NCI-H1092 treated with DMSO at 0.1 percent for 48 hours (cell line): Measurements from ENCODE around the gene GALNS.
"Not testable (repeated sequence)": the region's sequence is repeated elsewhere in the genome, so short reads cannot be mapped to it uniquely, and the experiment has no call there.

Experiments
- DNase-seq: peaks from one replicate; lab custom pipeline; 2025; lab: John Stamatoyannopoulos, UW

GALNS gene

DNA sequence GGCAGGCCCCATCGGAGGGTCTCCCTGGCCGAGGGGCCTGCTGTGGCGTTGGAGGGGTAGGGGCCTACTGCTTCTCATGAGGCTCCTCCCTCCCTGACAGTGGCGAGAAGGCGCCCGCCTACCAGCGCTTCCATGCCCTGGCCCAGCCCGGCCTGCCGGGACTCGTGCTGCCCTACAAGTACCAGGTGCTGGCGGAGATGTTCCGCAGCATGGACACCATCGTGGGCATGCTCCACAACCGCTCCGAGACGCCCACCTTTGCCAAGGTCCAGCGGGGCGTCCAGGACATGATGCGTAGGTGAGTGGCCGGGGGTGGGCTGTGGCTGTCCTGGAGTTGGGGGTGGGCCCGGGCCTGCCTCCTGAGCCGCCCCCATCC, 51.4 kb downstream of the GALNS start:
- no peak for DNase-seq

DNA sequence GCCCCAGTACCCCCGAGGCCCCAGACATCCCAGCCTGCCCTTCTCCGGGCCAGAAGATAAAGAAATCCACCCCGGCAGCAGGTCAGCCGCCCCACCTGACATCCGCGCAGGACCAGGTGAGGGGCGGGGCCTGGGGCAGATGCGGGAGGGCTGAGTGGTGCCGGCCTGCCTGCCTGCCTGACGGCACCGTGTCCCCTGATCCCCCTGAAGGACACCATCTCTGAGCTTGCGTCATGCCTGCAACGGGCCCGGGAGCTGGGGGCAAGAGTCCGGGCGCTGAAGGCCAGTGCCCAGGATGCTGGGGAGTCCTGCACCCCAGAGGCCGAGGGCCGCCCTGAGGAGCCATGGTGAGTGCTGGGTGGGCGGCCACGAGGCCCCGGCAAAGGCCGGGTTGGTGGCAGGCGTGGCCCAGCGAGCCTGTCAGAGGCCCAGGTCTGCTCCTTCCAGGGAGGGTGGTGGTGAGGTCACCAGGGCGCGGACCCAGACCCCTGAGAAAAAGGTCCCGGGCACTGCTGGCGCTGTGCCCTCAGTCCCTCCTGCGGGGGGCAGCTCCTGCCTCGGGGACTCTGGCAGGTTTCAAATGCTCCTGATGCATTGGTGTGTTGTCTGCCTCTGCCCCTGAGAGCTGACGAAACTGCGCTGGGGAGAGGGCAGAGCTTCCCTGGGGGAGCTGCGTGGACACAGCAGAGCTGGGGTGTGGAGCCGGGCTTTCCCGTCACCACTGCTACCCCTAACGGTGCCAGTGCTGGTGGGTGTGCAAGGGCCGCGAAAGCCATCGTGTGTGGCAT, 52.0 kb downstream of the GALNS start:
- peak; percentile 25 for DNase-seq

DNA sequence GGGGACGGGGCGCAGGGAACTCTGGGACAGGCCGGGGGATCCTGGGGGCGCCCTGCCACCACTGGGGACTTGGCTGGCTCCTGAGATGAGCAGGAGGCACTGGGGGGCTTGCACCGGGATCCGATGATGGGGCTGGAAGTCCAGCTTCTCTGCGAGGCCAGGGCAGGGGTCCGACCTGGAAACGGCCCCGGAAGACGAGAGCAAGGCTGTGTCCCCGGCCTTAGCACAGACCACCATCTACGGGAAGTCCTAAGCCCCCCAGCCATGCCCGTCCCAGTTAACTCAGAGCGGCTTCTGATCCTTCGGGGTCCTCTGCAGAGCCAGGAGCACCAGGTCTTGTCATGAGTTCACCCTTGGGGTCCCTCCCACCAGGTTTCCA, 52.6 kb downstream of the GALNS start:
- DNase-seq = no peak

DNA sequence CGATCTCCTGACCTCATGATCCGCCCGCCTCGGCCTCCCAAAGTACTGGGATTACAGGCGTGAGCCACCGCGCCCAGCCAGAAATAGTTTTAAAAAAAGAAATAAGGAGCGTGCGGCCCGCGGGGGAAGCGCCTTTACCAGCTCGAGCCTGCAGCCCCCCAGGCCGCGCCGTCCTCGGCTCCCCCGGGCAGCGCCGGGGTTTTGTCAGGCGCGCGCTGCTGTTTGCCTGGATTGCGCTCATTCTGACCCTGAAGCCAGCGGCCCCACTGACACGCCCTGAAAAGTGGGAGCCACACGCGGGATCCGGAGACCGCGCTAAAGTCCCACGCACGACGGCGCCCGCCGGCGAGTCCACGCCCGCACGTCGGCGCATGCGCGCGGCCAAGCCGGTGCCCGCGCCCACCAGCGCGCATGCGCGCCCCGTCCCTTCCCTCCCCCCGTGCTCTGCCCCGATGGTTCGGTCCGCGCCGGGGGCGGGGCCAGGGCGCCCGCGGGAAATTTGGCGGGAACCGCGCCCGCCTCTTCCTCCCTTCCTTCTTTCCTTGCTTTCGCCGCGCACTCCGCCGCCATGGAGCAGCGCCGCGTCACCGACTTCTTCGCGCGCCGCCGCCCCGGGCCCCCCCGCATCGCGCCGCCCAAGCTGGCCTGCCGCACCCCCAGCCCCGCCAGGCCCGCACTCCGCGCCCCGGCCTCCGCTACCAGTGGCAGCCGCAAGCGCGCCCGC, 53.3 kb downstream of the GALNS start, which contains the start of gene CDT1:
CDT1 (plus strand) TSS at position 526 of the 724 bp plus-strand sequence; CDS start at position 569, 43 bp downstream.
- DNase-seq = peak; percentile 83

DNA sequence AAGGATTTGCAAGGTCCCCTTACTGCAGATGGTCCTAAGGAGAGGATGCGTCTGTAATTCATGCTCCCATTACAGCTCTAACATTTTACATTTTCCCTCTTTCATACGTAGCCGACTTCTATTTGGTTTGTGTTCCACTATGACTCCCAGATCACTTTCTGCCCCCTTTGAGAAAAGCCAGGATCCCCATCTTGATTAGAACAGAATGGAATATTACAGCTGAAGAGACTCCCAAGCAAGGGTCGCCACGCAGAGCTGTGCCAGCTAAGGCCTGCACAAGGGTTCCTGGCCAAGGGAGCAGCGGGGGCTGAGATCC, 56.5 kb downstream of the GALNS start:
- DNase-seq = no peak

DNA sequence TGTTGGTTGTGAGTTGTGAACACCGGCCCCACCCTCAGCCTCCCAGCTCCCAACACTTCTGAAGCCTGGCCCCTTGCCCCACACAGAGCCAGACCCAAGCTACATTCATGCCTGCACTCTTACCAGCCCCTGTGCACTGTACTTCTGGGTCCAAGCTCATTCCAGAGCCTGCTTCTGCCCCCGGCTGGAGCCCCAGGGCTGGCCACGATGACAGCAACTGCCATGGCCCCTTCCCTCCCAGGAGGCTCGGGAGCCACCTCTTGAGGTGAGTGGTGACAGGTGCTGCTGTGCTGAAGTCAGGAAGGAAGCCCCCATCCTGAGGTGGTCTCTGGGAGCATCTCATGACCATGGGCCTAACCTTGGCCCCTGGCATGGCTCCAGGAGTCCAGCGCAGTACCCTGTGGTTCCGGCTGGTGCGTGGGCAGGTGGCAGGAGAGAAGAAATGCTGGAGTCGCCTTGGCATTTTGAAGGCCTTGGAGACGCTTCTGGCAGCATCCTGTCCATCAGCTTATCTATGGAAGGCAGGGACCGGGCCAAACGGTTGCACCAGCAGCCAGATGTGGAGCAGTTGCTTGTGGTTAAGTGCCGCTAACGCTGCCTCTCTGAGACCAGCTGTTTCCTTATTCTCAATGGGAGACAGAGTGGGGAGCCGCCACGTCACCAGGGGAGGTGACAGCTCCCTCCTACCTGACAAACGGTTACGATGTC, 57.0 kb downstream of the GALNS start:
- no peak for DNase-seq

DNA sequence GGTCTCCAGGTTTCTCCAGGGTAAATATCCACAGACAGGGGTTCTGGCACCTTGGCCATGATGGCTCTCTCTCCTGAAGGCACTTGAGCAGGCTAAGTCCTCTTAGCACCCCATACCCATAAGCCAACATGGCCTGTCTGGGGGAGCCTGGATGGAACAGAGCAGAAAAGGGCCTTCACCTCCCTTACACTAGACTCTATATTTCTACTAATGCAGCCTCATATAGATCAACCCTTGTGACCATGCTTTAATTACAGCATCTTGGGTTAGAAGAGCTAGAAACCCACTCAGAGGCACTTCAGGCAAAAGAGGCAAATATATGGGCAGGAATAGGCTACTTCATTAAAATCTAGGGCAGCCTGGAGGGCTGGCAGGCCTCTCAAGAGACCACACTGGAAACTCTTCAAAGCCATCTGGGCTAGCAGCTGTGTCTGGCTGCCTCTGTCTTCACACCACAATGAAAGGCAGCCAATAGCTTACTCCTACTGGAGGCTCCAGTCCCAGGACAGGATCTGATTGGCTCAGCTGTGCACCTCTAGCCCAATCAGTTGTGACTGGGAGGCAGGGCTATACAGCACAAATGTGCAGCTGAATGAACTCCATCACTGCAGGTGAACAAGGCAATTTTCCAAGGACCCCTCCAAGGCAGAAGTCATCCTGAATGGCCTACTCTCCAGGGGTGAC, 57.8 kb downstream of the GALNS start:
- peak; percentile 21 for DNase-seq

DNA sequence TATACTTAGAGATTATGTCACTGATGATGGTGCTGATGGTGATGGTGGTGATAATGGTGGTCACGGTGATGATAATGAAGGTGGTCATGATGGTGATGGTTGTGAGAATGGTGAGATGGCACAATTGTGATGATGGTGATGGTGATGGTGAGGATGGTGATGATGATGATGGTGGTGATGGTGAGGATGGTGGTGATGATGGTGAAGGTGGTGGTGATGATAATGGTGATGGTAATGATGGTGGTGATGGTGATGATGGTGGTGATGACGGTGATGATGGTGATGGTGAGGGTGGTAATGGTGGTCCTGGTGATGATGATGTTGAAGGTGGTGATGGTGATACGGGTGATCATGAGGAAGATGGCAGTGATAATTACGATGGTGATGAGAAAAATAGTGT, 58.7 kb downstream of the GALNS start:
- no peak for DNase-seq

DNA sequence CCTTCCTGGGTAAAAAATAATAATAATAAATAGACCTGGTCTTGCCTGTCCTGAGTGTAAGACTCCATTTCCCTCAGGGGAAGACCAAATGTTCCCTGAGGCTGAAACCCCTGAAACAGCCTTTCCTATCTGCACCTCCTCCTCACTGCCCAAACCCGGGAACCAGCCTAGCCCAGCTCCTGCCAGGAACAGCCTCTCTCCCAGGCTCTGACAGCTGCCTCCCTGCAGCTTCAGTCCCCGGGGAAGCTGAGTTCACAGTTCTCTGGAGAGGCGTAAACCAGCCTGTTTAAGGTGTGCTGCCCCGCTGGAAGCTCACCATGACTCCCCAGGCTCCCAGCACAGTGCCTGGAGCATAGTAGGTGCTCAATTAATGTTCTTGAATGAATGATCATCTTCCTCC, 60.5 kb downstream of the GALNS start:
- no peak for DNase-seq

DNA sequence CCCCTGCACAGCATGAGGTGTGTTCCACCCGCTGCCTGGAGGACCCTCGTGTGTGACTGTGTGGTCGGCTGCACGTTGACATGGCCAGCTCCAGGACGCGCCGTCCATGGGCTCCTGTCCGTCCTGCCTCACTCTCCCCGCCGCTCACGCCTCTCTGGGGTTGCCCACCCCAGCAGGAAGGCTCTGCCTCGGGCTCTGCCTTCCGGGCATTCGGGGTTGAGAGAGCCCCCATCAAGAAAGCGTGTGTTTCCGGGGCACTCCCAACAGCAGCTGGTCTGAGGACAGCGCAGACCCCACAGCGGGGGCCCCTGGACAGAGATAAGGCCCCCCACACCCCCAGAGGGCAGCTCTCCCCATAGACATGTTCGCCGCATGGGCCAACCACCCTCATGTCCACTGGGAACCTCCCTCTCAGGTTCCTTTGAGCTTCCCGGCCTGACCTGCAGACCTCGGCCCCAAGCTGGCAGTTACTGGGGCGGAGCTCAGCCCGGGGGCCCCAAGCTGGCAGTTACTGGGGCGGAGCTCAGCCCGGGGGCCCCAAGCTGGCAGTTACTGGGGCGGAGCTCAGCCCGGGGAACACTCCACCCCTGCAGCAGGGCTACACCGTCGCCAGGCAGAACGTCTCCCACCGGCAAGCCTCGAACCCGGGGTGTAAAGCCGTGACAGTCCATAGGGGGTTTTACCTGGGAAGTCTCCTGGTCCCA, 63.3 kb downstream of the GALNS start:
- DNase-seq = no peak

DNA sequence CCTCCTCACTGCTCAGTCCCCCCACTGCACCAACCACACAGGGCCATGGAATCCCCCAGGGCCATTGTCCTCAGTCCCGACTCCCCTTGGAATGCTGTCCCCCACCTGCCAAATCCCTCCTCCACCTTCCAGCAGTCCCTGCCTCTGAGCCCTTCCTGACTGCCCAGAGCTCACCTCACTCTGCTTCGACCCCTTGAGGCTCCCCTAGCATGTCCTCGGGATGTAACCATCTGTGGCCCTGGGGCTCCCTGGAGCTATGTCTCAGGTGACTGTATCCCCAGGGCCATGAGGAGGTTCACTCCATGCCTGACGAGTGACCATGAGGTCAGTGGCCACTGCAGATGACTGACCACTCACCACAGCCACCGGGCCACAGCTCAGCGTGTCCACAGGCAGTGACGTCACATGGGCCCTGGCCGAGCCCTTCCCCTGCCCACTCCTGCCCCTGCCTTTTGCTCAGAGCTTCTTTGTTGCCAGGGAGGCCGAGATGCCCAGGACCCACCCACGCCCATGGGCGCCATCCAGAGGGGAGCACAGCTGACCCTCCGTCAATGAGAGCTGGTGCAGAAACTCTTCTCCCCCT, 64.0 kb downstream of the GALNS start:
- no peak for DNase-seq

DNA sequence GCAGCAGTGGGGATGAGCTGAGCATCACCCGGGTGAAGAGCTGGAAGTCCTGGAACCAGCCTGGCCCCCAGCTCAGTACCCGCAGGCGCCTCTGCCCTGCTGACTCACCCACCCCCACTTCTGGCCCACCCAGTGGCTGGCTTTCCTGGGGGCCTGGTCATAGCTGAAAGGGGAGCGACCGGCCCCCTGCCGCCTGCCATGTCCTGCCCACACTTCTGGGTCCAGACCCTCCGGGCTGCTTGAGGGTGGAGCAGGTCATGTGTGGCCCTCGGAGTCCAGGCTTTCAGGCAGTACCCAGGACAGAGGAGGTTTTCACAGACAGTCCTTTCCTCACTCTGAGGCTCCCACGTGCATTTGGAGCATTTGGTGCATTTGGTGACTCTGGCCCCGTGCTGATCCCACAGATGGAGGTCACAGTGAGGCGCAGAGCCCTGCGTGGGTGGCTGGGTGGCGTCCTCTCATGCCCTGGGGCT, 64.6 kb downstream of the GALNS start:
- DNase-seq = no peak

DNA sequence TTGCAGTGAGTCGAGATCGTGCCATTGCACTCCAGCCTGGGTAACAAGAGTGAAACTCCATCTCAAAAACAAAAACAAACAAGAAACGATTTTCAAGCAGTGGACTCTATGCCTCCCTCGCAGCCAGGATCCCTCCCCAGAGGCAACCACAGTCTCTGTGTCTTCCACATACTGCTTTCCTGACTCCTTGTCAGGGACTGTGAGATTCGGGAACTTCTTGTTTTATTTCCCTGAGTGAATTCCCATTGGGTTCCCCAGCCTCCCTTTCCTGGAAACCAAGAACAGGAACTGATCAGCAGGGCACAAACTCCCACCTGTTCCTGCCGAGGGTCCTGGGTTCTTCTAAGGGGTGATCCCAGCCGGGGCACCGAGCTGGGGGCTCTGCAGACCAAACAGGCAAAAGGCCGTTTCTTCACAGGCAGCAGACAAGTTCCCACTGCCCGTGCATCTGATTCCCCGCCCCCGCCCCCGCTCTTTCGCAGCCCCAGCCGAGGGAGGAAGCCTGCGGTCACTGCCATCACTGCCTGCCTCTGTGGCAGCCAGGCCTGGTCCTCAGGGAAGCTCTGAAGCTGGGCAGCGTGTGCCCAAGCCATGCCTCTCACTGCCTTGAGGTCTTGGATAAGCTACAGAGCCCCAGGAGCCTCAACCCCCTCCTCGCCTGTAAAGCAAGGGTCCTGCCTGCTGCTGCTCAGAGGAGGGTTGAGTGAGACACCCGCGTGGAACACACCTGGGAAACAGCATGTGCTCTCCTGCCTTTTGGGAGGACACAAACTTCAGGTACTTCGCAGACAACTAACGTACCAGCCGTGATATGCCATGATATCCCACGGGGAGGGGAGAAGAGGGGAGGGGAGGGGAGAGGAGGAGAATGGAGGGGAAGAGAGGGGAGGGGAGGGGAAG, 66.2 kb downstream of the GALNS start:
- DNase-seq = no peak

DNA sequence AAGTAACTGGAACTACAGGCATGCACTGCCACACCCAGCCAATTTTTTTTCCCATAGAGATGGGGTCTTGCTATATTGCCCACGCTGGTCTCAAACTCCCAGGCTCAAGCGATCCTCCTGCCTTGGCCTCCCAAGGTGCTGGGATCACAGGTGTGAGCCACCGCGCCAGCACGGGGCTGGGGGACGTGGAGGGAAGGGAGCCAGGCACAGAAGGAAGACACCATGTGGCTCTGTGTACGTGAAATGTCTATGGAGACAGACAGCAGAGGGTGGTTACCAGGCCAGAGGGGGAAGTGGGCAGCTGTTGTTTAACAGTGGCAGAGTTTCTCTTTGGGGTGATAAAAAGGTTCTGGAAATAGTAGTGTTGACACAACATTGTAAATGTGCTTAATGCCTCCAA, 67.2 kb downstream of the GALNS start:
- DNase-seq = no peak

DNA sequence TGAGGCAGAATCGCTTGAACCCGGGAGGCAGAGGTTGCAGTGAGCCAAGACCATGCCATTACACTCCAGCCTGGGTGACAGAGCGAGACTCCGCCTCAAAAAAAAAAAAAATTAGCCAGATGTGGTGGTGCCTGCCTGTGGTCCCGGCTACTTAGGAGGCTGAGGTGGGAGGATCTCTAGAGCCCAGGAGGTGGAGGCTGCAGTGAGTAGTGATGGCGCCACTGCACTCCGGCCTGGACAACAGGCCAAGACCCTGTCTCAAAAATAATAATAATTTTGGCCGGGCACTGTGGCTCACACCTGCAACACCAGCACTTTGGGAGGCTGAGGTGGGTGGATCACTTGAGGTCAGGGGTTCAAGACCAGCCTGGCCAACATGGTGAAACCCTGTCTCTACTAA, 68.0 kb downstream of the GALNS start:
- DNase-seq = not testable (repeated sequence)

DNA sequence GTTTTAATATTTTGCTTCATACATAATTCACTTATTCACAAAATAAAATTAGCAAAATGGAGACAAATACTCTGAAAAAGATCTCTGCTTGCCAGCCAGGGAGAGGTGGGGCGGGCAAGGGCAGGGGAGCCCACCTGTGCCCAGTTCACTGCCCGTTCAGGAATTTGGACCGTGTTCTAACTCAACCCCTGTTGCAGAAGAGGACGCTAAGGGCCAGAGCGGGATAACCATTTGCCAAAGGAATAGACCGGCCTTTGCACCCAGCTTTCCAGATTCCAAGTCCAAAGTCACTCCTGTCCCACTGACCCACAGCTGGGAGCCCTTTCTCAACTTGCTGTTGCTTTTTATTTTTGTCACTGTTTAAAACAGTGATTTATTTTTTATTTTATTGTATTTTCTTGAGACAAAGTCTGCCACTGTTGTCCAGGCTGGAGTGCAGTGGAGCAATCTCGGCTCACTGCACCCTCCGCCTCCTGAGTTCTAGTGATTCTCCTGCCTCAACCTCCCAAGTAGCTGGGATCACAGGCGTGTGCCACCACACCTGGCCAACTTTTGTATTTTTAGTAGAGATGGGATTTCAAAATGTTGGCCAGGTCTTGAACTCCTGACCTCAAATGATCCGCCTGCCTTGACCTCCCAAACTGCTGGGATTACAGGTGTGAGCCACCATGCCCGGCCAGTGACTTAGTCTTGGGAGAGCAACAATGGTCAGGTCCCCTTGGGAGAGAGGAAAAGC, 69.0 kb downstream of the GALNS start:
- DNase-seq = no peak

DNA sequence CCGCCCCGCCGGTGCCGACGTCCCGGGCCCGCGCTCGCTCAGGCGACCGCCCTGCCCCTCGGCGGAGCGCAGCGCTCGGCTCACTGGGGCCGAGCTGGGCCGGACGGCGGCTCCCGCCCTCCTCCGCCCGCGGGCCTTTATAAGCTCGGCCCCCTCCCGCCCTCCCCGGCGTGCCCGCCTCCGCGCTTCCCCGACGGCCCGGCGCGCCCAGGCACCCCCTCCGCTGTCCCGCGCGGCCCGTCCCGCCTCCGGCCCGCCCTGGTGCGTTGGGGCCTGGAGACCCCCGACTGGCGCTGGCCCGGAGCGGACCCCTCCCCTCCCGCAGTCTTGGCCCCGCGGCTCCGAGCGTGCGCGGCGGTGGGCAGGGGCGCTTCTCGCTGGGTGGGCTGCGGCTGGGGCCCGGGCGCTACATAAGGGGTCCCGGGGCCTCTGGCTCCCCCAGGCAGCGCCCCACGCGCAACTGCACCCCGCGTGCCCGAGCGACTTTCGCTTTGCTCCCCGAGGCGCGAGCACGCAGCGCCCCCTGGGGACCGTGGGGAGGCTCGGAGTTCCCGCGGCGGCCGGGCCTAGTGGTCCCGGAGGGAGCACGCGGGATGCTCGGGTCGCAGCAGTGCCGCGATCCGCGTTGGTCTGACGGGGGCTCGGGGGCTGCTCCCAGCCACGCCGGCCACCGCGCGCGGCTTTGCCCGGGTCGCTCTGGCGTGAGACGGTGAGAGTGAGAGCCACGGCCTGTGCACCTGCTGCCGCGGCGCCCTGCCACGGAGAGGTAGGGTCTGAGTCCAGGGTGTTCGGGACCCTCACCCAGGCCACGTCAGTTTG, 71.4 kb downstream of the GALNS start, which contains the start of gene PIEZO1:
PIEZO1 (minus strand) TSS at position 115 of the 819 bp plus-strand sequence. CDS start 256 bp downstream, outside the sequence.
- peak; percentile 17 for DNase-seq

DNA sequence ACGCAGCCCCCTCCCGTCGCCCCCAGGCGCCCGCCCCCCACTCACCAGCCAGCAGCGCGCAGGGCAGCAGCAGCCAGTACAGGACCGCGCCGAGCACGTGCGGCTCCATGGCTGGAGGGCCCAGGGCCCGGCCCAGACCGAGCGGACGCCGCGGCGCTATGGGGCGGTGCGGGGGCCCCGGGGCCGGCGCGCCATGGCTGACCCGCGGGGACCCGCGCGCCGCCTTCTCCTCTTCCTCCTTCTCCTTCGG, 72.0 kb downstream of the GALNS start:
- DNase-seq = no peak
